Measurements from ENCODE around the gene PDE3B. TPM values are rescaled to one million over a fixed set of nuclear protein-coding genes. Genes with fewer than 3 reads are reported as not detected.

Gene PDE3B
- total and polyA plus RNA-seq, 9 of the 15 experiments (the other 6 are each of a cell fraction or from before 2014, with no cell fraction given), result 2.3 to 22.5 (median 12.2) TPM

GRCh38 chr11:14668731-14669301 lies 25.2 kb downstream of the PDE3B start (continued):
- no peak for TF ChIP-seq ZNF512 (tag; IDR thresholded peaks at IDR 0.05)
- TF ChIP-seq U2AF2 (optimal IDR thresholded peaks at IDR 0.05; ENCODE audit: low read depth, low read length), result no peak
- no peak for TF ChIP-seq TCF7 (IDR thresholded peaks at IDR 0.05; ENCODE audit: borderline replicate concordance)
- TF ChIP-seq ZNF12 (CRISPR knock-in tag; IDR thresholded peaks at IDR 0.05), result no peak
- no peak for TF ChIP-seq ZMIZ1 (IDR thresholded peaks at IDR 0.05; ENCODE audit: low read depth in 2 of 2, low read length in 2 of 2)
- no peak for TF ChIP-seq GABPB1 (CRISPR knock-in tag; IDR thresholded peaks at IDR 0.05)
- peak; percentile 50; the same call in 1 of the 2 replicates for TF ChIP-seq FOXJ2 (tag; IDR thresholded peaks at IDR 0.05)
- no peak for TF ChIP-seq HEY1 (CRISPR knock-in tag; IDR thresholded peaks at IDR 0.05; ENCODE audit: borderline replicate concordance)
- TF ChIP-seq CEBPZ (IDR thresholded peaks at IDR 0.05; ENCODE audit: borderline replicate concordance, low read depth, low read length), result no peak
- no peak for TF ChIP-seq ZNF133 (CRISPR knock-in tag; IDR thresholded peaks at IDR 0.05)
- no peak; the same call in 1 of the 2 replicates for TF ChIP-seq RNF2 (IDR thresholded peaks at IDR 0.05)
- no peak for TF ChIP-seq ZNF277 (CRISPR knock-in tag; IDR thresholded peaks at IDR 0.05; ENCODE audit: borderline replicate concordance)
- no peak for TF ChIP-seq MLX (CRISPR knock-in tag; conservative IDR thresholded peaks at IDR 0.05)
- no peak for TF ChIP-seq MCM5 (IDR thresholded peaks at IDR 0.05; ENCODE audit: low read depth)
- TF ChIP-seq PHF21A (IDR thresholded peaks at IDR 0.05; ENCODE audit: borderline replicate concordance, low read depth), result no peak
- no peak for TF ChIP-seq MCM3 (IDR thresholded peaks at IDR 0.05)
- TF ChIP-seq TSC22D4 (tag; IDR thresholded peaks at IDR 0.05), result no peak

Measured in K562 (cell line).